HL-60 (cell line): ENCODE data around the gene WDFY1.

ENCODE experiments used
- CTCF ChIP-seq: IDR thresholded peaks from one replicate; pipeline ENCODE4 v1.5.1; 2011; ENCODE audit warnings: low read length, control low read depth, inconsistent platforms; ENCODE audit not compliant: insufficient read depth
- GABPA ChIP-seq: IDR thresholded peaks from 2 replicates; pipeline ENCODE4 v1.6.1; 2012; ENCODE audit warnings: low read depth
- POLR2AphosphoS5 ChIP-seq: IDR thresholded peaks from 2 replicates; pipeline ENCODE4 v1.6.1; 2012; ENCODE audit warnings: low read depth
- REST ChIP-seq: IDR thresholded peaks from 2 replicates; pipeline ENCODE4 v1.6.1; 2012; ENCODE audit warnings: low read depth; ENCODE audit not compliant: insufficient replicate concordance

DNA sequence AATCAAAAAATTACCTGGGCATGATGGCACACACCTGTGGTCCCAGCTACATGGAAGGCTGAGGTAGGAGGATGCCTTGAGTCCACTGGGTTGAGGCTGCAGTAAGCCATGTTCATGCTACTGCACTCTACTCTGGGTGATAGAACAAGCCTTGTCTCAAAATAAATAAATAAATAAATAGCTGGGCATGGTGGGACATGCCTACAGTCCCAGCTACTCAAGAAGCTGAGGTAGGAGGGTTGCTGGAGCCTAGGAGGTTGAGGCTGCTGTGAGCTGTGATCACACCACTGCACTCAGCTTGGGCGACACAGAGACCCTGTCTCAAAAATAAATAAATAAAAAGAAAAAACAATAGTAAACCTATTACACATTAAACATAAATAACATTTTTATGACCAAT is 110.7 kb downstream of the WDFY1 start:
- no peak for TF ChIP-seq REST
- TF ChIP-seq CTCF: no peak
- no peak for TF ChIP-seq GABPA
- no peak for TF ChIP-seq POLR2AphosphoS5
